Measurements from ENCODE around the gene ZNF527.

DNA sequence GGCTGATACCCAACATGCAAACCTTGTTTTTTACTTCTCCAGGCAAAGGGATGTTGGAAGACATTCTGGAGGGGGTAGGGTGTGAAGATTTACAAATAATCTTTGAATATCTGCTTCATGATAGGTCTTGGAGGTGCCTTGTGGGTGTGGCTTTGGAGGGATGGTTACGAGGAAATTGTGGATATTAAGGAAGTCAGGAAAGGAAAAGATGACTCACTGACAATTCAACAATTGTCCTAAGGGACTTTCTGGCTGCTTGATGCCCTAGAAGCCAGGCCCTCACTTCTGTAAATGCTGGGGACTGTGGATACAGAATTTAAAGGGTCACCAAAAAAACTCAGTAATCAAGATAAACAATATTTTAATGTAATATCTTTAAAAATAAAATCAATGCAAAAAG is 37.4 kb upstream of the ZNF527 start:
- no peak for TF ChIP-seq ZNF274 (IDR thresholded peaks at IDR 0.05; ENCODE audit: low read depth, low read length)
- no peak for TF ChIP-seq YY1 (IDR thresholded peaks at IDR 0.05; ENCODE audit: insufficient read depth, insufficient read length)

Data from NT2/D1 (cell line).